Mucosa of rectum (tissue), 2 donors: ENCODE results near the gene KISS1.

ENCODE experiments used
- H3K27ac ChIP-seq, 2 donors: one replicate each; pipeline ENCODE4 v1.7.0; 2013; ENCODE audit warnings: inconsistent platforms in 2 of 2, low read depth in 2 of 2, low read length in 2 of 2
- H3K27me3 ChIP-seq, 2 donors: one replicate each; pipeline ENCODE4 v1.7.0; 2013; ENCODE audit warnings: low read length in 2 of 2; ENCODE audit not compliant: control insufficient read depth in 2 of 2, insufficient read depth in 2 of 2
- H3K36me3 ChIP-seq, 2 donors: one replicate each; pipeline ENCODE4 v1.7.0; 2013; ENCODE audit warnings: low read length in 2 of 2; ENCODE audit not compliant: control insufficient read depth in 2 of 2, insufficient read depth in 2 of 2
- H3K4me1 ChIP-seq, 2 donors: one replicate each; pipeline ENCODE4 v1.7.0; 2013; ENCODE audit warnings: low read length in 2 of 2, mild to moderate bottlenecking in 1 of 2; ENCODE audit not compliant: control insufficient read depth in 2 of 2, insufficient read depth in 2 of 2
- H3K4me3 ChIP-seq, 2 donors: one replicate each; pipeline ENCODE4 v1.7.0; 2013; ENCODE audit warnings: low read length in 2 of 2
- H3K9ac ChIP-seq, 2 donors: one replicate each; pipeline ENCODE4 v1.7.0; 2013; ENCODE audit warnings: low read length in 2 of 2, low read depth in 1 of 2, mild to moderate bottlenecking in 1 of 2
- H3K9me3 ChIP-seq, 2 donors: one replicate each; pipeline ENCODE4 v1.7.0; 2013; ENCODE audit warnings: low read length in 2 of 2; ENCODE audit not compliant: control insufficient read depth in 2 of 2
- donor health status: healthy.
- donor health status: Normal muscosa, but diverticular disease.

Gene KISS1

DNA sequence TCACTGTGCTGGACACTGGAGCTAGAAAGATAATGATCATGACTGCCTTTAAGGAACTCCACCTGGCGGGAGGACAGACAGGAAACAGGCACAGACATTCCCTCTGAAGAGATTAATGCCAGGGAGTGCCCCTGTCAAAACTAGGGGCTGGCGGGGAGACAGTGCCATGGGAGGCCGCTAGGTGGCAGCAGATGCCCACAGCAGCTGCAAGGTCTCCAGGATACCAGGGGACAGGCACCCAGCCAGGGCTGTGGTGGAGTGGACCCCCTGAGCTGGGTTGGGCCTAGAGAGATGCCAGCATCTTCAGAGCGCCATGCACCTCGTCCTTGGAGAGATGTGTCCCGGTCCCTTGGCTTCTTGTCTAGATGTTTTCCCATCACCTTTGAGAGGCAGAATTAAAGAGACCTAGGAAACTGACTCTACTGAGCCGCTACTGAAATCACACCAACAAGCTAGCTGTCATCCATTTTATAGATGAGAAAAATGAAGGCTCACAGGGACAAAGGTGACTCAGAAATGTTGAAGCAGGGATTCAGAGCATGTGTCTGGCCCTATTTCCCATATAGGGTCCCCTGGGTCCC is 33.7 kb downstream of the KISS1 start:
- H3K9me3 ChIP-seq: no peaks in the 10 kb centered on the region
- H3K9ac ChIP-seq: no peak overlapping the region
- no peak overlapping the region for H3K4me3 ChIP-seq
- H3K4me1 ChIP-seq: peaks cover 0 to 4% of the 10 kb centered on the region in 2 donors
- peaks cover 0 to 6% of the 10 kb centered on the region in 2 donors for H3K27me3 ChIP-seq
- no peak overlapping the region for H3K27ac ChIP-seq
- no peaks in the 10 kb centered on the region for H3K36me3 ChIP-seq

DNA sequence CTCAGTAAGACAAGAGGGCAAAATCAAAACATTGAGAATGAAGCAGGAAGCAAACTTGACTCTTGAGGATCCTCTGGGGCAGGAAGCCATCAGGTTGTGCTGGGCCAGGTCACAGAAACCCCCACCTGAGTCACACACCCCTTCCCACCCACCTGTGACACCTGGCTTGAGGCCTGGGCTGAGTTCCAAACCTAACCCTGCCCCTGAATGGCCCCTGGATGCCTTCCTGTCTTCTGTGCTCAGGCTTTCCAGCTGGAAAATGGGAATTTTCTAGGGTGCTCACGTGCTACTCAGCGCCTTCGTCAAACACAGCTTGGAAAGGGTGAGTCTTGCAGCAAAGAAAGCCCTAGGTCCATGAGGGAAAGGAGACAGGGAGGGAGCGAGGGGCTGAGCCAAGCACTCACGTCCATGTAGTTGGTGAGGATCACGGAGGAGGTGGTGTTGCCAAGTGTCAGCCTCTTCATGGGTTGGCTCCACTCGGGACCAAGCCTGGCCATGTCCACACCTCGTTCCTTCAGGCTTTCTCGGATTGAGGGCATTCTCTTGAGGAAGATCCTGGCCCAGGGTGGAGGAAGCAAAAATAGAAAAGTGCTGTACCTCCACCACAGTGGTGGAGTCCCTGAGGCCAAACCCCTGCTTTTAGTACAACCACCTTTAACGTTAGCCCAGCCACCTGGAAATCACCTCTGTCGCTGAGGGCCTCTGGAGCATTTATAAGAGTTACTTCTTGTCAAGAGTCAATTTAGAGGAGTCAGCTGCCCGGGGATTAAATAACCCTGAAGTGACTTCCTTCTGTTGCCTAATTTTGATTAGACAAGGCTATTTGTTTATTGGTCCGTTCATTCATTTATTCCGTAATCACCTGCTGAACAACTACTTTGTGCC is 34.4 kb downstream of the KISS1 start:
- no peak overlapping the region for H3K27ac ChIP-seq
- no peaks in the 10 kb centered on the region for H3K9me3 ChIP-seq
- no peak overlapping the region for H3K4me3 ChIP-seq
- H3K4me1 ChIP-seq: peaks cover 0 to 4% of the 10 kb centered on the region in 2 donors
- no peaks in the 10 kb centered on the region for H3K36me3 ChIP-seq
- H3K9ac ChIP-seq: no peak overlapping the region
- H3K27me3 ChIP-seq: peaks cover 0 to 6% of the 10 kb centered on the region in 2 donors

DNA sequence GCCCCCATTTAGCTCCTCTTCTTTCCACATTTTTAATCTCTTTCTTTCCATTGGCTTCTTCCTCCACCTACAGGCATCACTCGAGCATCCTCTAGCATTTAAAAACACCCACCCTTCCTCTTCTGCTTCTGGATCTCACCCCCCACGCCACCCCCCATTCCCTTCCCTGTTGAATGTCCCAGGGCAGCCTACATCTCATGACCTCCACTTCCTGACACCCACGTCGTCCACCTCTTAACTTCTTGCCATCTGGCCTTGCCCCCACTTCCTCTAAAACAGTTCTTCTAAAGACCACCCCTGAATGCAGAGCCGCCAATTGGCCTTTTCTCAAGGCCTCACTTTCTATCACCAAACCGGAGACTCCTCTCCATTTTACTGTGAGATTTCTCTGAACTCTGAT is 38.3 kb downstream of the KISS1 start:
- no peaks in the 10 kb centered on the region for H3K9me3 ChIP-seq
- H3K27me3 ChIP-seq: peaks cover under 1 to 6% of the 10 kb centered on the region in 2 donors
- H3K4me1 ChIP-seq: peaks cover 0 to 4% of the 10 kb centered on the region in 2 donors

DNA sequence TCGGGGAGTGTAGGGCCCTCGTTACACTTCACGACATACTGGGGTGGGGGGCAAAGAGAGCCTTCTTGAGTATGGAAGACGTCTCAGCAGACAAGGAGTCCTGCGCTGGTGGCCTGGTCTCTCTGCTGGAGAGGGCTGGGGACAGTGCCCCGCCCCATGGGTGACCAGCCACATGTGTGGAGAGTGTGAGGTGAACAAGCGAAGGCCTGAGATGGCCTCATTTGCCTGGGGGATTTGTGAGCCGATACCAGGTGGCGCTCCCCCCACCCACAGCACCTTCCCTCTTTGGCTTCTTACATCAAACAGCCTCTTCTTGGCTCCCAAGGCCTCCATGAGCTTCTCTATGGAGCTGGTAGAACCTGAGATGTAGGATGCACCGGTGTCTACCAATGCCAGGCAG is 40.4 kb downstream of the KISS1 start:
- H3K4me1 ChIP-seq: peaks cover 0 to 8% of the 10 kb centered on the region in 2 donors

More for the DNA sequence above, 38.3 kb downstream of the KISS1 start:
- Histone ChIP-seq H3K36me3 (no peaks in the 10 kb centered on the region), H3K4me3 (no peak overlapping the region), H3K9ac (no peak overlapping the region), H3K27ac (no peak overlapping the region)

DNA sequence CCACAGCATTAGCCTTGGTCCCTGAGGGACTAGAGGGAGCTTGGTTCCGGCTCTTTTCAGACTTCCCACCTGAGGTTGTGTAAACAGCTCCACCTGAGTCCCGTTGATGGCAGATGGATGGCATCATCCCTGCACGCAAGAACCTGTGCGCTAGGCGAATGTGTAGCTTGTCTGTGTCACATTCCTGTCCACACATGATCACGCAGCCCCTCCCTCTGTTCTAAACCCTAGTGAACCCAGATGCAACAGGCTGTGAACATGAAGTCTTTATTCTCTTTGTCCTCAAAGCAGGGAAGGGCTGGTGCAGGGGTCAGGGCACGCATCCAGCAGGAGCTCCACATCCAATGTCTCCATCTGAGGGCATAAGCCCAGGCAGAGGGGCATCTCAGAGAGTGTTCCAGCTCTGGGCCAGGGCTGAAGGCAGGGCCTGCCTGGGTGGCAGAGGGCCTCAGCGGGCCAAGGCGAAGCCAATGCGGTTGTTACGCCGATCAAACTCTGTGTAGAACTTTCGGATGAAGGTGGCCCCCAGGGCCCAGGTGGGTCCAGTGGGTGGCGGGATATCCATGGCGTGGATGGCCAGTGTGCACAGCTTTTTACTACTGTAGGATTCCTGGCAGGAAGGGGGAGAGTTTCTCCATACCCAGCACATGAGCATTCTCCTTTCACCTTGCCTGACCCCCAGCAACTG is 41.6 kb downstream of the KISS1 start:
- H3K4me3 ChIP-seq: no peak overlapping the region
- peaks cover 0 to 8% of the 10 kb centered on the region in 2 donors for H3K4me1 ChIP-seq
- H3K27me3 ChIP-seq: peaks cover 7 to 14% of the 10 kb centered on the region in 2 donors
- no peak overlapping the region for H3K27ac ChIP-seq
- H3K9ac ChIP-seq: no peak overlapping the region
- no peaks in the 10 kb centered on the region for H3K9me3 ChIP-seq
- no peaks in the 10 kb centered on the region for H3K36me3 ChIP-seq

More for the DNA sequence above, 40.4 kb downstream of the KISS1 start:
- Histone ChIP-seq H3K36me3 (no peaks in the 10 kb centered on the region), H3K9ac (no peak overlapping the region), H3K27ac (no peak overlapping the region), H3K9me3 (no peaks in the 10 kb centered on the region), H3K27me3 (peaks cover 7 to 15% of the 10 kb centered on the region in 2 donors), H3K4me3 (no peak overlapping the region)

DNA sequence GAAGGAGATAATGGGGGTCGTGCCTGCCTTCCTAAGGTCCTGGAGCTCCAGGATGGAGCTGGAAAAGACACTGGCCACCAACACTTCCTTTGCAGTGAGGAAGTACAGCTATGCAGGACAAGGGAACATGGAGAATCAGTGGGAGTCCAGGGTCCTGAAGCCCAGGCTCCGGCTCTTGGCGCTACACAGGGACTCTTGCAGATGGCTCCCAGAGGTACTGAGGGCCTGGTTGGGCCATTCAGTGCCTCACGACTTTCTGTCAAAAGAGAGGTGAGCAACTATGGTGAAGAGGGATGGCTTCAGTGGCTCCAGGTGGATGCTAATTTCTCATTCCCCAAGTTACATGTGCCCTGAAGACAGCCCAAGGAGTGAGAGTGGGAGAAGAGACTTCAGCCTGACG is 42.6 kb downstream of the KISS1 start:
- Histone ChIP-seq H3K4me1 (peaks cover 0 to 8% of the 10 kb centered on the region in 2 donors), H3K36me3 (no peaks in the 10 kb centered on the region), H3K9me3 (no peaks in the 10 kb centered on the region), H3K9ac (no peak overlapping the region), H3K4me3 (no peak overlapping the region), H3K27ac (no peak overlapping the region), H3K27me3 (peaks cover 7 to 14% of the 10 kb centered on the region in 2 donors)

DNA sequence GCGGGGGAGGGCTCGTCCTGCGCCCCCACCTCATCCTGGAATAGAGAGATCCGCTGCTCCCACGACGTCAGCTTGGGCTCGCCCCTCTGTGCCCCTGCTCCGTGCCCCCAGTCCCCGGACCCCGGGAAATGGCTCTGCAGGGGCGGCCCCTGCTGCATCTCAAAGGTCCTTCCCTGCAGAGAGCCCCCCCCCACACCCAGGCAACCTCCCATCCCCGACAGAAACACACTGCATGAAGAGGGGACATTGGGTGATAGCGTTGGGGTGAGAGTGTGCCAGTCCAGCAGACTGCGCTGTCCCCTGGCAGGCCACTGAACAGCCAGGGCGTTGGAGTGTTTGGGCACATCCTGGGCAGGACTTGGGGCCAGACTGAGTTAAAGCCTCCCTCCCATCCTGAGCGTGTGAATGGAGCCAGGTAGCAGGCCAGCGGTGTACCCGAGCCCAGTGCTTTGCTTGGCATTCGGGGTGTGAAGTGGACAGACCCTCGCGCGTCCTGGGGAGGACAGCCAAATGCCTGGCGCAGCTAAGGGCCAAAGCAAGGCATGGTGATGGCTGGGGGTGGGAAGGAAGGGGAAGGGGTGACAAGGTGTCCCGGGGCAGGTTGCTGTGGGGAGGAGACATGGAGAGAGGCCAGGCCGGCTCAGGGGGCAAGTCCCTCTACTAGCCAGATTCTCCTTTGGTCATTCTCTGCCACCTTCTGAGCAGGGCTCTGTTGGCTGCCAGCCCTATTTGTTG is 43.8 kb downstream of the KISS1 start:
- Histone ChIP-seq H3K9ac (peak overlapping the region in 1 of 2 donors; percentile 56), H3K4me3 (peak overlapping the region; percentile 26 to 49), H3K9me3 (no peaks in the 10 kb centered on the region), H3K27me3 (peaks cover 7 to 14% of the 10 kb centered on the region in 2 donors), H3K36me3 (no peaks in the 10 kb centered on the region), H3K4me1 (peaks cover 0 to 8% of the 10 kb centered on the region in 2 donors), H3K27ac (no peak overlapping the region)

DNA sequence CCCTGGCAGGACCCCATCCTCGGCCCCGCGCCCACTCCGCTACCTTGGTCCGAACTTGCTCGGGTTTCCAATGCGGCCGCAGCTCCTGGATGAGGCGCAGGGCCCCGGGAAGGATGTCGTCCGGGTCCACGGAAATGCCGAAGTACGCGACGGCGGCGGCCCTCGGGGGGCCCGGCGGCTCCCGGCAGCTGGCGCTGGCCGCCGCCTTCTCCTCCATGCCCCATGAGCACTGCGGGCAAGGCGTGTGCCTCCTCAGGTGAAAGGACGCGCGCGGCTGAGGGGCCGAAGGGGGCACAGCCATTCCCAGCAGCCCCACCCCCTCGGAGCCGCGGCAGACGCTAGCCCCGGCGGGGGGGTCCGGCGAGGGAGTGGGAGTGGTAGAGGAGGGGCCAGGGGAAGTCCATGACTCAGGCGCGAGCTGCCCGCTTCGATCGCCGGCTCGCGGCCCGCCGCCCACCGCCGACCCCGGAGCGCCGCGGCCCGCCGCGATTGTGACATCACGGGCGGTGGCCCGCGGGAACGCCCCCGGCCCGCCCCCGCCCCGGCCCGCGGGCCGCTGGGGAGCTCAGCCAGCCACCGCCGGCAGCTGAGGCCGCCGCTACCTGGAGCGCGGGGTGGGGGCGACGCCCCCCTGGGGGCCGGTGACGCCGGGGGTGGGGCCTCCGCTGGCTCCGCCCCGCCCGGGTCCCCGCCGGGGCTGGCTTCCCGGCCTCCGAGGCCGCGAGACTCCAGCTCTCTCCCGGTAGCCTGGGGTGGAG is 44.6 kb downstream of the KISS1 start, which contains the start of gene ETNK2:
Gene ETNK2 (minus strand): TSS at position 493 of the 758 bp plus-strand sequence. CDS start 192 bp downstream, at position 301.
- H3K27ac ChIP-seq: peak within 1 kb of the TSS; percentile 32 to 34
- H3K4me1 ChIP-seq: peaks cover 0 to 8% of the 10 kb centered on the region in 2 donors
- no peaks in the 10 kb centered on the region for H3K36me3 ChIP-seq
- peak within 1 kb of the TSS in 1 of 2 donors; percentile 56 for H3K9ac ChIP-seq
- no peaks in the 10 kb centered on the region for H3K9me3 ChIP-seq
- H3K27me3 ChIP-seq: peaks cover 7 to 14% of the 10 kb centered on the region in 2 donors
- H3K4me3 ChIP-seq: peak within 1 kb of the TSS; percentile 49 to 52
